Left ventricle myocardium inferior (tissue), 1 donor: ENCODE results near the gene TCP10L. TPM values are rescaled to one million over a fixed set of nuclear protein-coding genes. Genes with fewer than 3 reads are reported as not detected.

Source experiments
- DNase-seq: peaks from one replicate; pipeline ENCODE4 v3.0.0-alpha.2; 2020
- H3K27ac ChIP-seq: fragments of 200-600 bp; replicated peaks from 2 replicates; pipeline ENCODE4 v1.8.0; 2021
- H3K27me3 ChIP-seq: fragments of 200-600 bp; 2 replicates; pipeline ENCODE4 v1.8.0; 2021; ENCODE audit warnings: low read depth
- H3K36me3 ChIP-seq: fragments of 200-600 bp; 2 replicates; pipeline ENCODE4 v1.8.0; 2021
- H3K4me1 ChIP-seq: fragments of 200-600 bp; 2 replicates; pipeline ENCODE4 v1.8.0; 2021
- H3K4me3 ChIP-seq: fragments of 200-600 bp; 2 replicates; pipeline ENCODE4 v1.8.0; 2021; ENCODE audit warnings: mild to moderate bottlenecking, moderate library complexity
- H3K9me3 ChIP-seq: fragments of 200-600 bp; replicated peaks from 2 replicates; pipeline ENCODE4 v1.8.0; 2021
- CTCF ChIP-seq: fragments of 200-600 bp; IDR thresholded peaks from 2 replicates; pipeline ENCODE4 v1.8.0; 2021; ENCODE audit warnings: antibody characterized with exemption, mild to moderate bottlenecking, borderline replicate concordance
- intact Hi-C: fragments of 100-400 bp; cut with micrococcal nuclease; formaldehyde crosslinking; loops from one replicate; pipeline ENCODE4 v1.11.0; 2022
- total RNA-seq: library from RNA; stranded (reverse); fragmentation: NEBNext Ultra II Directional; extraction: Animal tissue kit (Norgen Biotek cat#: 25700); gene quantifications from one replicate; pipeline ENCODE4 v1.2.1, GENCODE V29; 2021
- donor health status: DM: no; HTN: yes; CAD: no; lungs with severe emphysema.

TCP10L gene
- total RNA-seq, 1 donor from 2014 or later, result 3.0 TPM

GRCh38 chr21:32597205-32597604 lies 11.9 kb upstream of the TCP10L start:
- no peaks in the 10 kb centered on the region for H3K4me1 ChIP-seq
- no peak for TF ChIP-seq CTCF
- peaks cover 12% of the 10 kb centered on the region for H3K36me3 ChIP-seq
- no peaks in the 10 kb centered on the region for H3K27me3 ChIP-seq
- H3K4me3 ChIP-seq, result no peak overlapping the region
- intact Hi-C loops, result no loop called here
- H3K9me3 ChIP-seq, result no peaks in the 10 kb centered on the region
- H3K27ac ChIP-seq, result no peak overlapping the region
- no peak for DNase-seq

DNA sequence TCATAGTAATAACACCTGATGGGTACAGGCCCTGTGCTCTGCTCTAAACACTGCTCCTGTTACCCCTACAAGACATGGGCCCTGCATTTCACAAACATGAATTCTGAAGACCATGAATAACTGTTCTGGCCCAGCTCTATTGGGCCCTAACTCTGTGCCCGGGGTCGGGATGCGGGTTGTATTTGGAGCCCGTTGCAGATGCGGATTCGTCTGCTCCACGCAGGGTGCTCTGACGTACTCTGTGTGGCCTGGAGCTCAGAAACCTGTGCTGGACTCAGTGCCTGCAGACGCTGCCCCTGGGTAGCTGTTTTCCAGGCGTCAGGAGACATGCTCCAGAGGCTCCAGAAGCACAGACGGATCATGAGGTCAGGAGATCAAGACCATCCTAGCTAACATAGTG lies 10.1 kb upstream of the TCP10L start:
- no peak overlapping the region for H3K27ac ChIP-seq
- no peaks in the 10 kb centered on the region for H3K9me3 ChIP-seq
- H3K36me3 ChIP-seq, result peaks cover 4% of the 10 kb centered on the region
- no peaks in the 10 kb centered on the region for H3K27me3 ChIP-seq
- no peak for DNase-seq
- intact Hi-C loops, result no loop called here
- no peak for TF ChIP-seq CTCF
- H3K4me3 ChIP-seq, result no peak overlapping the region
- H3K4me1 ChIP-seq, result no peaks in the 10 kb centered on the region

- intact Hi-C loops, result no loop called here
- TF ChIP-seq CTCF, result no peak
- Histone ChIP-seq H3K9me3 (no peaks in the 10 kb centered on the region), H3K27me3 (no peaks in the 10 kb centered on the region), H3K4me1 (no peaks in the 10 kb centered on the region), H3K27ac (no peak overlapping the region), H3K4me3 (no peak overlapping the region), H3K36me3 (no peaks in the 10 kb centered on the region)
- DNase-seq, result no peak
Measured at GRCh38 chr21:32593690-32594089, 8.4 kb upstream of the TCP10L start.

DNA sequence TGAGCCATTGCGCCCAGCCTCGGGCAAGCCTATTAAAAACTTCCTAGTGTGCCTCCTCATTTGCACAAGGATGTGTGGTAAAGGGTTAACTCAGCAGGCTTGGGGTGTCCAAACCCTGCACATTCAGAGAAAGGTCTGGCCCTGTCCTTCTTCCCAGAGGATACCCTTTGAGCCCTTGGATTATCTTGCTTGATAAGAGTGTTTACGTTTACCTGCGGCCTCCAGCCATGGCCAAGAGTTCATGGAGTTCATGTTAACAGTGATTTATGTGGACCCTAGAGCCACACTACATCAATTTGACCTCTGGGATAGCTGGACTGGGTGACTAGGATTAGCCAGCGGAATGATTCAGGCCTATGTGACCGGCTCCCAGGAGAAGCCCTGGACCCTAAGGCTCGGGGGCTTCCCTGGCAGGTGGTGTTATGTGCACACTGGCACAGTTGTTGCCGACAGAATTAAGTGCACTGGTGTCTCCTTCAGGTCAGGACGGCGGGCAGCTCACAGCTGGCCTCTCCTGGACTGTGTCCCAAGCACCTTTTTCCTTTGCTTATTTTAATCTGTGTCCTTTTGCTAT lies 7.7 kb upstream of the TCP10L start:
- no peak for DNase-seq
- no peaks in the 10 kb centered on the region for H3K27me3 ChIP-seq
- no peak overlapping the region for H3K4me3 ChIP-seq
- no peak for TF ChIP-seq CTCF
- no peaks in the 10 kb centered on the region for H3K9me3 ChIP-seq
- H3K27ac ChIP-seq, result no peak overlapping the region
- H3K36me3 ChIP-seq, result no peaks in the 10 kb centered on the region
- H3K4me1 ChIP-seq, result no peaks in the 10 kb centered on the region
- intact Hi-C loops, result no loop called here

- TF ChIP-seq CTCF, result no peak
- Histone ChIP-seq H3K36me3 (peaks cover 9% of the 10 kb centered on the region), H3K4me3 (no peak overlapping the region), H3K27ac (no peak overlapping the region), H3K27me3 (no peaks in the 10 kb centered on the region), H3K4me1 (no peaks in the 10 kb centered on the region), H3K9me3 (no peaks in the 10 kb centered on the region)
- no peak for DNase-seq
- intact Hi-C loops, result no loop called here
Measured at GRCh38 chr21:32590130-32590529, 4.8 kb upstream of the TCP10L start.

GRCh38 chr21:32587651-32588050 lies 2.3 kb upstream of the TCP10L start:
- Histone ChIP-seq H3K9me3 (no peaks in the 10 kb centered on the region), H3K4me1 (no peaks in the 10 kb centered on the region), H3K27ac (no peak overlapping the region), H3K27me3 (no peaks in the 10 kb centered on the region), H3K4me3 (no peak overlapping the region), H3K36me3 (peaks cover 9% of the 10 kb centered on the region)
- intact Hi-C loops, result no loop called here
- no peak for TF ChIP-seq CTCF
- no peak for DNase-seq
